Pancreas (tissue), 10 donors: ENCODE data around the gene BLOC1S4. TPM values are rescaled to one million over a fixed set of nuclear protein-coding genes. Genes with fewer than 3 reads are reported as not detected.
"Not testable (repeated sequence)": the region's sequence is repeated elsewhere in the genome, so short reads cannot be mapped to it uniquely, and the experiment has no call there.

Experiments
- ATAC-seq, 4 donors: fragments of 200-7000 bp; cut with Tn5 transposase; one replicate each; pipeline versions ENCODE4 v1.8.0 to v1.9.1; 2020; ENCODE audit warnings: mild to moderate bottlenecking in 4 of 4, moderate library complexity in 4 of 4
- DNase-seq, 6 donors: peaks; one replicate each; pipeline ENCODE4 v3.0.0-alpha.2; 2020
- FAIRE-seq: peaks from 2 replicates; lab custom pipeline; 2012; peaks lifted over from hg19 to GRCh38; lab: Jason Lieb, UNC
- H3K27ac ChIP-seq, 4 donors: fragments of 200-600 bp; sonication (generic); 1 replicate in 3 of 4; 2 replicates in 1 of 4; pipeline versions ENCODE4 v1.5.0 to v1.8.0; 2020
- H3K27me3 ChIP-seq, 4 donors: fragments of 200-600 bp; one replicate each; pipeline ENCODE4 v1.8.0; 2021
- H3K36me3 ChIP-seq, 3 donors: fragments of 200-600 bp; sonication (generic) in 1 of 3; one replicate each; pipeline versions ENCODE4 v1.5.0 to v1.8.0; 2020 to 2021
- H3K4me1 ChIP-seq, 3 donors: fragments of 200-600 bp; one replicate each; pipeline ENCODE4 v1.8.0; 2021
- H3K4me3 ChIP-seq, 4 donors: fragments of 200-600 bp; sonication (generic) in 2 of 4; one replicate each; pipeline versions ENCODE4 v1.5.0 to v1.8.0; 2020 to 2021
- H3K9me3 ChIP-seq, 4 donors: fragments of 200-600 bp; one replicate each; pipeline ENCODE4 v1.8.0; 2021
- CTCF ChIP-seq, 4 donors: fragments of 200-600 bp; sonication (generic) in 3 of 4; IDR thresholded peaks; one replicate each; pipeline versions ENCODE4 v1.5.0 to v1.8.0; 2021; ENCODE audit warnings: antibody characterized with exemption in 4 of 4
- WGBS, 2 donors: extraction: QIAGEN DNeasy Blood & Tissue Kit; methylation state at CpG; one replicate each; pipeline ENCODE4 v1.1.7; 2013; 5-methylcytosine and 5-hydroxymethylcytosine counted together
- intact Hi-C, 3 donors: fragments of 100-400 bp; cut with DNase I; formaldehyde crosslinking; loops; one replicate each; pipeline versions ENCODE4 v1.11.1 to v1.14.2; 2022
- polyA plus RNA-seq, 2 donors: library from polyadenylated mRNA; stranded (reverse); fragments of 200-250 nt; gene quantifications; one replicate each; pipeline ENCODE4 v1.2.3, GENCODE V29; 2013
- total RNA-seq, 6 donors: library from RNA; stranded (reverse); fragmentation: NEBNext Ultra II Directional in 4 of 6; extraction: Animal tissue kit (Norgen Biotek cat#: 25700) in 4 of 6; gene quantifications; one replicate each; pipeline versions ENCODE4 v1.2.1 to v1.2.4, GENCODE V29; 2021 to 2023
- donor health status: healthy with polysubstance abuse.
- donor health status: DM: no; HTN: no; CAD: no; lungs with moderate emphysema.
- donor health status: DM: no; HTN: no; CAD: no.
- donor health status: control.
- donor health status: control.
- donor health status: Bipolar disorder and iron deficiency.
- donor health status: DM: yes; HTN: yes; CAD: no.
- donor health status: DM: no; HTN: no; CAD: no.
- donor health status: DM: no; HTN: no; CAD: no.
- donor health status: DM: yes; HTN: yes; CAD: no.

Gene BLOC1S4
- total and polyA plus RNA-seq, 8 donors, result 3.3 to 8.4 (median 5.1) TPM

GRCh38 chr4:6724421-6725111 is 8.6 kb downstream of the BLOC1S4 start:
- Histone ChIP-seq H3K4me1 (no peaks in the 10 kb centered on the region), H3K4me3 (no peak overlapping the region), H3K9me3 (no peaks in the 10 kb centered on the region), H3K36me3 (no peaks in the 10 kb centered on the region), H3K27ac (no peak overlapping the region), H3K27me3 (no peaks in the 10 kb centered on the region)
- ATAC-seq (peak; percentile 33 to 81 (median 58)), FAIRE-seq (no peak), DNase-seq (peak in 2 of 6 donors; percentile 32 to 46)
- intact Hi-C loops, result loop anchor here in 2 of 3 donors (5.0 to 10.0 kb wide), 2 partner anchors 148 to 150 kb away; no protein-coding TSS in a partner anchor
- no peak for TF ChIP-seq CTCF (IDR thresholded peaks at IDR 0.05)
- 52 to 56% methylated on average over 21 of the region's 21 CpGs for WGBS, 2 donors

DNA sequence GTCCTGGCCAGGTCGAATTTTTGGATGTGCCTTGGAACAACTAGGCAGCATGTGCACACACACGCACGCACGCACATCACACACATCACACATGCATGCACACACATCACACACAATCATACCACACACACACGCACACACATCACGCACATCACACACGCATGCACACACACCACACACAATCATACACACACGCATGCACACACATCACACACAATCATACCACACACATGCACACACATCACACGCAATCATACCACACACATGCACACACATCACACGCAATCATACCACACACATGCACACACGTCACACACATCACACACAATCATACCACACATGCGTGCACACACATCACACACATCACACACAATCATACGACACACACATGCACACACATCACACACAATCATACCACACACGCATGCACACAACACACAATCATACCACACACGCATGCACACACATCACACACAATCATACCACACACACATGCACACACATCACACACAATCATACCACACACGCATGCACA is 9.5 kb downstream of the BLOC1S4 start:
- not testable (repeated sequence) for H3K4me1 ChIP-seq, DNase-seq, ATAC-seq, H3K27me3 ChIP-seq, FAIRE-seq, H3K27ac ChIP-seq, H3K9me3 ChIP-seq, H3K4me3 ChIP-seq, H3K36me3 ChIP-seq
- WGBS, 2 donors, result 88 to 96% methylated on average over 15 to 16 of the region's 16 CpGs
- intact Hi-C loops, result loop anchor here in 1 of 3 donors (10.0 kb wide), 1 partner anchor 149 kb away; no protein-coding TSS in a partner anchor

DNA sequence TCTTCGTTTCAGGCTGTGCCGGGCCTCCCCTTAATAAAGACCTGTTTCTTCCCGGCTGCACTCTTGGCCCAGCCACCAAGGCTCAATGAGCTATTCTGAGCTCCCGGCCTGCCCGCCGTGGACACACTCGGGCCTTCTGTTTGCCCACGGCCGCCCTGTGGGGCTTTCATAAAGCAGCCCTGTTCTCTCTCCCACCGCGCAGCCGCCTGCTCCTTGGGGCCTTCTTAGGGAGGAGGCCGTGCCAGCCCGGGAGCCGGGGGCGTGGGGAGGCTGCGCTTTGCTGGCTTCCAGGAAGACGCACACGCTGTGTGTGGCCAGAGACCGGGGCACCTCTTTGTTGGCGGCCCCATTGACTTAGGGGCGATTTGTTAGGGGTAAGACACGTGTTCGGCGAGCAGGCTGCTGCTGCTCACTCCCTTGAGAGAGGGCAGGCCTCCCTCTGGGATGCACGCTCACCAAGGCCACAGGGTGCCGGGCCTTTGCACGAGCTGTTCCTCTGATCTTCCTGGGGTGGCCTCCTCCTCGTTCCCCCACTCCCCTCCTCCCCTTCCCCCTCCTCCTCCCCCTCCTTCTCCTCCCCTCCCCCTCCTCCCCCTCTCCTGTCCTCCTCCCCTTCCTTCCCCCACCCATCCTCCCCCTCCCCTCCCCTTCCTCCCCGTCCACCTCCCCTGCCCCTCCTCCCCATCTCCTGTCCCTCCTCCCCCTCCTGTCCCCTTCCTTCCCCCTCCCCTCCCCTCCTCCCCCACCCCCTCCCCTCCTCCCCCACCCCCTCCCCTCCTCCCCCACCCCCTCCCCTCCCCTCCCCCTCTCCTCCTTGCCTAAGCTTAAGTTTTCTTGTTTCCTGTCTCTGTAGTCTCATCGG is 11.3 kb downstream of the BLOC1S4 start:
- H3K27ac ChIP-seq, result no peak overlapping the region
- no peak overlapping the region for H3K4me3 ChIP-seq
- no peaks in the 10 kb centered on the region for H3K27me3 ChIP-seq
- no peak for TF ChIP-seq CTCF (IDR thresholded peaks at IDR 0.05)
- no peaks in the 10 kb centered on the region for H3K36me3 ChIP-seq
- WGBS, 2 donors, result 63 to 77% methylated on average over 30 to 31 of the region's 31 CpGs
- intact Hi-C loops, result loop anchor here in 1 of 3 donors (10.0 kb wide), 1 partner anchor 147 kb away; no protein-coding TSS in a partner anchor
- FAIRE-seq, result no peak
- no peaks in the 10 kb centered on the region for H3K4me1 ChIP-seq
- DNase-seq, result peak in 1 of 6 donors; percentile 66
- no peaks in the 10 kb centered on the region for H3K9me3 ChIP-seq
- ATAC-seq, result peak in 1 of 4 donors; percentile 37

DNA sequence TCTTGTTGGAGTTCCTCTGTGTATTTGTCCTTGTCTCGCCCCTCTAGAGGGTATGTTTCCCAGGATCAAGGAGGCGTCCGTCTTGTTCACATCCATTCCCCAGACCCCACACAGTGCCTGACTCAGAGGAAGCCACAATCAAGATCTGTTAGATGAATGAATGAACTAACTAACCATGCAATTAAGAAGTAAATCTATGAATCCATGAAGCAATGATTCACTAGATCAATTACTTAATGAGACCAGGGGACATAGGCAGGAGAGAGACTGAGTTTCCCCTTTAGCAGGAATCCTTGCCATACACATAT is 11.9 kb downstream of the BLOC1S4 start:
- Histone ChIP-seq H3K4me3 (no peak overlapping the region), H3K9me3 (no peaks in the 10 kb centered on the region), H3K27ac (no peak overlapping the region), H3K27me3 (no peaks in the 10 kb centered on the region), H3K36me3 (no peaks in the 10 kb centered on the region), H3K4me1 (no peaks in the 10 kb centered on the region)
- ATAC-seq, result no peak
- DNase-seq, result no peak
- no peak for FAIRE-seq
- WGBS, 2 donors, result 79 to 88% methylated on average over 3 of the region's 3 CpGs
- intact Hi-C loops, result loop anchor here in 1 of 3 donors (10.0 kb wide), 1 partner anchor 147 kb away; no protein-coding TSS in a partner anchor
- no peak for TF ChIP-seq CTCF (IDR thresholded peaks at IDR 0.05)

- Histone ChIP-seq H3K36me3 (no peaks in the 10 kb centered on the region), H3K27ac (no peak overlapping the region), H3K9me3 (no peaks in the 10 kb centered on the region), H3K27me3 (no peaks in the 10 kb centered on the region), H3K4me1 (no peaks in the 10 kb centered on the region), H3K4me3 (no peak overlapping the region)
- ATAC-seq, result no peak
- no peak for FAIRE-seq
- WGBS, 2 donors, result 81 to 87% methylated on average over 12 to 15 of the region's 15 CpGs
- intact Hi-C loops, result loop anchor here in 1 of 3 donors (10.0 kb wide), 1 partner anchor 146 kb away; no protein-coding TSS in a partner anchor
- no peak for TF ChIP-seq CTCF (IDR thresholded peaks at IDR 0.05)
- DNase-seq, result no peak
Measured at GRCh38 chr4:6728320-6729029, 12.5 kb downstream of the BLOC1S4 start.
